SK-N-MC (cell line): ENCODE measurements around the gene IL4R.

Source experiments
- EZH2 ChIP-seq: fragments of 200-600 bp; sonication (generic); IDR thresholded peaks from one replicate; pipeline ENCODE4 v1.6.1; 2017; ENCODE audit warnings: antibody characterized with exemption
- FOXP2 ChIP-seq: optimal IDR thresholded peaks from 2 replicates; pipeline ENCODE3; 2011; ENCODE audit warnings: mild to moderate bottlenecking, moderate library complexity; ENCODE audit not compliant: insufficient read depth; ENCODE audit errors: extremely low read length, control extremely low read depth
- POLR2AphosphoS5 ChIP-seq: IDR thresholded peaks from 2 replicates; pipeline ENCODE4 v1.6.1; 2012; ENCODE audit warnings: mild to moderate bottlenecking, low read depth, low read length, borderline replicate concordance

DNA sequence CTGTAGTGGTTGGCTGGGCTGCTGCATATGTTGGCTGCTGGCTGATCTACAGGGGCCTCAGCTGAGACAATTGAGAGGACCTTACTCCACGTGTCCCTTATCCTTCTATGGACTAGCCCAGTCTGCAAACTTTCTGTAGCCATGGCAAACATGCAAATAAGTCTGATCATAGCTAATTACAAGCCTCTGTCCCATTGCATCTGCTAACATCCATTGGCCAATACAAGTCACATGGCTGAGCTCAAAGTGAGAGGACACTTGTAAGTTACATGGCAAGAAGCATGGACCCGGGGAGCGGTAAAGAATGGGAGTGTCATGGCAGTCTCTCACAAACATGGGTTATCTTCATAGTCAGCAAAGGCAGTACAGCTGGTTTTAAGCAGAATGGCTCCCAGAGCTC, 11.6 kb upstream of the IL4R start:
- TF ChIP-seq EZH2 (no peak), POLR2AphosphoS5 (no peak), FOXP2 (no peak)
